HepG2 (cell line): ENCODE measurements around the gene ATG16L2. TPM values are rescaled to one million over a fixed set of nuclear protein-coding genes. Genes with fewer than 3 reads are reported as not detected.

ENCODE experiments used
- ARNTL ChIP-seq: sonication (generic); formaldehyde crosslinking; IDR thresholded peaks from 2 replicates; pipeline ENCODE4 v1.4.0; 2020; ENCODE audit warnings: mild to moderate bottlenecking, missing genetic modification reagents
- ETV6 ChIP-seq: sonication (generic); formaldehyde crosslinking; conservative IDR thresholded peaks from 2 replicates; pipeline ENCODE4 v1.4.0; 2020; ENCODE audit warnings: missing genetic modification reagents
- HDAC1 ChIP-seq: sonication (generic); formaldehyde crosslinking; IDR thresholded peaks from 2 replicates; pipeline ENCODE4 v1.5.1; 2020; ENCODE audit warnings: mild to moderate bottlenecking, missing genetic modification reagents
- HMGA1 ChIP-seq: sonication (generic); formaldehyde crosslinking; conservative IDR thresholded peaks from 2 replicates; pipeline ENCODE4 v1.4.0; 2020; ENCODE audit warnings: missing genetic modification reagents
- KDM5A ChIP-seq: fragments of 200-600 bp; sonication (generic); IDR thresholded peaks from 2 replicates; pipeline ENCODE4 v1.7.0; 2018; ENCODE audit warnings: antibody characterized with exemption, mild to moderate bottlenecking, low read length, borderline replicate concordance
- MAZ ChIP-seq, 2 experiments: sonication (generic) in 1 of 2; formaldehyde crosslinking in 1 of 2; IDR thresholded peaks; 2 replicates each; pipeline versions ENCODE4 v1.5.0 to v1.6.1; 2012 to 2020; ENCODE audit warnings: low read depth in 2 of 2, mild to moderate bottlenecking in 2 of 2, borderline replicate concordance in 1 of 2, improper control_type of control experiment in 1 of 2, low read length in 1 of 2, missing genetic modification reagents in 1 of 2, moderate library complexity in 1 of 2
- SIN3A ChIP-seq: IDR thresholded peaks from 2 replicates; pipeline ENCODE4 v1.6.1; 2011; ENCODE audit warnings: low read depth, mild to moderate bottlenecking, control low read depth, low read length, borderline replicate concordance
- SMC3 ChIP-seq: IDR thresholded peaks from 2 replicates; pipeline ENCODE4 v1.6.1; 2011; ENCODE audit warnings: low read length, improper control_type of control experiment
- TRIM24 ChIP-seq: sonication (generic); formaldehyde crosslinking; IDR thresholded peaks from 2 replicates; pipeline ENCODE4 v1.8.0; 2022; ENCODE audit warnings: mild to moderate bottlenecking, missing genetic modification reagents
- ZFYVE20 ChIP-seq: sonication (generic); formaldehyde crosslinking; IDR thresholded peaks from 2 replicates; pipeline ENCODE4 v1.8.0; 2023; ENCODE audit warnings: low read depth, mild to moderate bottlenecking, moderate library complexity, missing genetic modification reagents, borderline replicate concordance
- ZNF101 ChIP-seq: sonication (generic); formaldehyde crosslinking; IDR thresholded peaks from 2 replicates; pipeline ENCODE4 v1.4.0; 2020; ENCODE audit warnings: mild to moderate bottlenecking, low read depth, missing genetic modification reagents, borderline replicate concordance
- ZNF589 ChIP-seq: sonication (generic); formaldehyde crosslinking; conservative IDR thresholded peaks from 2 replicates; pipeline ENCODE4 v1.8.0; 2022; ENCODE audit warnings: mild to moderate bottlenecking, moderate library complexity, missing genetic modification reagents
- ZNF746 ChIP-seq: sonication (generic); formaldehyde crosslinking; IDR thresholded peaks from 2 replicates; pipeline ENCODE4 v1.8.0; 2022; ENCODE audit warnings: mild to moderate bottlenecking, missing genetic modification reagents
- ZNF768 ChIP-seq: sonication (generic); formaldehyde crosslinking; IDR thresholded peaks from 2 replicates; pipeline ENCODE4 v1.4.0; 2020; ENCODE audit warnings: missing genetic modification reagents
- ZNF773 ChIP-seq: sonication (generic); formaldehyde crosslinking; IDR thresholded peaks from 2 replicates; pipeline ENCODE4 v1.4.0; 2020; ENCODE audit warnings: missing genetic modification reagents, borderline replicate concordance
- polyA plus RNA-seq, 8 experiments: library from polyadenylated mRNA; depleted of rRNA in 3 of 8; stranded (reverse) in 7 of 8; unstranded in 1 of 8; fragments of >200 nt; fragmentation: Illumina TruSeq in 4 of 8; extraction: Trizol in 4 of 8; gene quantifications; 2 replicates each; pipeline versions ENCODE4 v1.2.1 to v1.2.3, GENCODE V29; 2011 to 2016; ENCODE audit warnings: low read depth in 4 of 8, missing spikeins in 1 of 8, mixed read lengths in 1 of 8; ENCODE audit not compliant: insufficient read depth in 1 of 8
- total RNA-seq, 5 experiments: library from RNA; depleted of rRNA; stranded (reverse); fragments of >200 nt; fragmentation: Illumina TruSeq; extraction: Trizol; gene quantifications; 2 replicates each; pipeline ENCODE4 v1.2.3, GENCODE V29; 2016; ENCODE audit warnings: low read depth in 1 of 5
- TF ChIP-seq, protein P1 (sequence below): sonication (generic); formaldehyde crosslinking; IDR thresholded peaks from 2 replicates; pipeline ENCODE4 v1.5.0; 2020; ENCODE audit warnings: missing genetic modification reagents
- TF ChIP-seq, protein P2 (sequence below): IDR thresholded peaks from 2 replicates; pipeline ENCODE4 v1.6.1; 2016; ENCODE audit warnings: low read depth, borderline replicate concordance
- TF ChIP-seq, protein P3 (sequence below): IDR thresholded peaks from 2 replicates; pipeline ENCODE4 v1.6.1; 2016; ENCODE audit warnings: missing genetic modification reagents, missing compliant biosample characterization
- TF ChIP-seq, protein P4 (sequence below), 2 experiments: fragments of 450-650 bp in 1 of 2; sonication (generic) in 1 of 2; formaldehyde crosslinking; IDR thresholded peaks; 2 replicates each; pipeline versions ENCODE4 v1.5.0 to v1.8.0; 2020 to 2022; ENCODE audit warnings: mild to moderate bottlenecking in 1 of 2, missing genetic modification reagents in 1 of 2
- TF ChIP-seq, protein P5 (sequence below): IDR thresholded peaks from 2 replicates; pipeline ENCODE4 v1.6.1; 2016
- TF ChIP-seq, protein P6 (sequence below): sonication (generic); formaldehyde crosslinking; IDR thresholded peaks from 2 replicates; pipeline ENCODE4 v1.4.0; 2020; ENCODE audit warnings: missing genetic modification reagents

ATG16L2 gene
- total and polyA plus RNA-seq, 2 of the 13 experiments (the other 11 are each of a cell fraction or from before 2014, with no cell fraction given), result 6.2 to 14.8 TPM

DNA sequence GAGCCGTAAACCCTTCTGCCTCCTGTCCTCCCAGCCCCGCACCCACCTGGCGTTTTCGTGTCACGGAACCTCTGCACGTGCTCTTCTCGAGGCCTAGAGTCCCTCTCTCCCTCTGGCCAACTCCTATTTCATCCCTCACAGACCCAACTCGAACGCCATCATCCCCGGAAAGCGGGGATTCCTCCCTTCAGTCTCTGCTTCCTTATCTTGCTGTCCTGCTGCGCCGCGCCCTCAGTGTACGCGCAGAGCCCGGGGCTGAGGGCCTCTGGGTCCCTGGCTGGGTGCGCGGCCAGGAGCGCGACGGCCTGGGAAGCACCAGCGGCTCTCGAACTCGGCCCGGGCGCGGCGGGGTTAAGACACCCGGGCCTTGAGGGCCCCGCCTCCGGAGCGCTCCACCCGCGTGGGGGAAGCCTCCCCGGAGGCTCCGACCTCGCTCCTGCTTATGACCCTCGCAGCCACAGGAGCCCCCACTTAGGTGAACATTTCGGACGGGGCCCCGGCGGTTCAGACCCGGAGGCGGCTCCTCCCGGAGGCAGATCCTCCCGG, 398 bp upstream of the ATG16L2 start (continued):
- TF ChIP-seq KDM5A (peak; percentile 42; the same call in 1 of the 2 replicates), HMGA1 (CRISPR knock-in tag) (no peak), TRIM24 (CRISPR knock-in tag) (no peak), HDAC1 (CRISPR knock-in tag) (peak; percentile 63; the same call in 1 of the 2 replicates), ZNF746 (CRISPR knock-in tag) (peak; percentile 36), SIN3A (peak; percentile 79; the same call in 1 of the 2 replicates), ZFYVE20 (no peak), ZNF773 (CRISPR knock-in tag) (no peak), MAZ (IDR thresholded peaks at IDR 0.05; ENCODE audit: borderline replicate concordance, low read depth, low read length) (no peak; the same call in 1 of the 2 replicates), MAZ (CRISPR knock-in tag; IDR thresholded peaks at IDR 0.05; ENCODE audit: low read depth) (no peak; the same call in none of the 2 replicates), SMC3 (no peak), ARNTL (CRISPR knock-in tag) (0 out of 2 replicates have a peak, but pooled peaks have one; percentile 29), ZNF768 (peak; percentile 49; the same call in 1 of the 2 replicates), ETV6 (CRISPR knock-in tag) (peak; percentile 60; the same call in 1 of the 2 replicates), ZNF589 (CRISPR knock-in tag) (no peak), ZNF101 (CRISPR knock-in tag) (no peak)
- TF ChIP-seq, protein P1, sequence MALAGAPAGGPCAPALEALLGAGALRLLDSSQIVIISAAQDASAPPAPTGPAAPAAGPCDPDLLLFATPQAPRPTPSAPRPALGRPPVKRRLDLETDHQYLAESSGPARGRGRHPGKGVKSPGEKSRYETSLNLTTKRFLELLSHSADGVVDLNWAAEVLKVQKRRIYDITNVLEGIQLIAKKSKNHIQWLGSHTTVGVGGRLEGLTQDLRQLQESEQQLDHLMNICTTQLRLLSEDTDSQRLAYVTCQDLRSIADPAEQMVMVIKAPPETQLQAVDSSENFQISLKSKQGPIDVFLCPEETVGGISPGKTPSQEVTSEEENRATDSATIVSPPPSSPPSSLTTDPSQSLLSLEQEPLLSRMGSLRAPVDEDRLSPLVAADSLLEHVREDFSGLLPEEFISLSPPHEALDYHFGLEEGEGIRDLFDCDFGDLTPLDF (CRISPR knock-in tag), result no peak
- TF ChIP-seq, protein P2, sequence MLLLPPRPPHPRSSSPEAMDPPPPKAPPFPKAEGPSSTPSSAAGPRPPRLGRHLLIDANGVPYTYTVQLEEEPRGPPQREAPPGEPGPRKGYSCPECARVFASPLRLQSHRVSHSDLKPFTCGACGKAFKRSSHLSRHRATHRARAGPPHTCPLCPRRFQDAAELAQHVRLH (CRISPR knock-in tag), result no peak
- TF ChIP-seq, protein P3, sequence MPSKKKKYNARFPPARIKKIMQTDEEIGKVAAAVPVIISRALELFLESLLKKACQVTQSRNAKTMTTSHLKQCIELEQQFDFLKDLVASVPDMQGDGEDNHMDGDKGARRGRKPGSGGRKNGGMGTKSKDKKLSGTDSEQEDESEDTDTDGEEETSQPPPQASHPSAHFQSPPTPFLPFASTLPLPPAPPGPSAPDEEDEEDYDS, result peak; percentile 94
- TF ChIP-seq, protein P4, sequence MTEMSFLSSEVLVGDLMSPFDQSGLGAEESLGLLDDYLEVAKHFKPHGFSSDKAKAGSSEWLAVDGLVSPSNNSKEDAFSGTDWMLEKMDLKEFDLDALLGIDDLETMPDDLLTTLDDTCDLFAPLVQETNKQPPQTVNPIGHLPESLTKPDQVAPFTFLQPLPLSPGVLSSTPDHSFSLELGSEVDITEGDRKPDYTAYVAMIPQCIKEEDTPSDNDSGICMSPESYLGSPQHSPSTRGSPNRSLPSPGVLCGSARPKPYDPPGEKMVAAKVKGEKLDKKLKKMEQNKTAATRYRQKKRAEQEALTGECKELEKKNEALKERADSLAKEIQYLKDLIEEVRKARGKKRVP (CRISPR knock-in tag; IDR thresholded peaks at IDR 0.05), result no peak
- TF ChIP-seq, protein P5, sequence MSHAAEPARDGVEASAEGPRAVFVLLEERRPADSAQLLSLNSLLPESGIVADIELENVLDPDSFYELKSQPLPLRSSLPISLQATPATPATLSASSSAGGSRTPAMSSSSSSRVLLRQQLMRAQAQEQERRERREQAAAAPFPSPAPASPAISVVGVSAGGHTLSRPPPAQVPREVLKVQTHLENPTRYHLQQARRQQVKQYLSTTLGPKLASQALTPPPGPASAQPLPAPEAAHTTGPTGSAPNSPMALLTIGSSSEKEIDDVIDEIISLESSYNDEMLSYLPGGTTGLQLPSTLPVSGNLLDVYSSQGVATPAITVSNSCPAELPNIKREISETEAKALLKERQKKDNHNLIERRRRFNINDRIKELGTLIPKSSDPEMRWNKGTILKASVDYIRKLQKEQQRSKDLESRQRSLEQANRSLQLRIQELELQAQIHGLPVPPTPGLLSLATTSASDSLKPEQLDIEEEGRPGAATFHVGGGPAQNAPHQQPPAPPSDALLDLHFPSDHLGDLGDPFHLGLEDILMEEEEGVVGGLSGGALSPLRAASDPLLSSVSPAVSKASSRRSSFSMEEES (CRISPR knock-in tag), result peak; percentile 18; the same call in 1 of the 2 replicates
- TF ChIP-seq, protein P6, sequence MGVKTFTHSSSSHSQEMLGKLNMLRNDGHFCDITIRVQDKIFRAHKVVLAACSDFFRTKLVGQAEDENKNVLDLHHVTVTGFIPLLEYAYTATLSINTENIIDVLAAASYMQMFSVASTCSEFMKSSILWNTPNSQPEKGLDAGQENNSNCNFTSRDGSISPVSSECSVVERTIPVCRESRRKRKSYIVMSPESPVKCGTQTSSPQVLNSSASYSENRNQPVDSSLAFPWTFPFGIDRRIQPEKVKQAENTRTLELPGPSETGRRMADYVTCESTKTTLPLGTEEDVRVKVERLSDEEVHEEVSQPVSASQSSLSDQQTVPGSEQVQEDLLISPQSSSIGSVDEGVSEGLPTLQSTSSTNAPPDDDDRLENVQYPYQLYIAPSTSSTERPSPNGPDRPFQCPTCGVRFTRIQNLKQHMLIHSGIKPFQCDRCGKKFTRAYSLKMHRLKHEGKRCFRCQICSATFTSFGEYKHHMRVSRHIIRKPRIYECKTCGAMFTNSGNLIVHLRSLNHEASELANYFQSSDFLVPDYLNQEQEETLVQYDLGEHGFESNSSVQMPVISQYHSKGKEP (CRISPR knock-in tag), result 0 out of 2 replicates have a peak, but pooled peaks have one; percentile 10
